GM12878 (cell line): ENCODE results near the gene ZNF764. TPM values are rescaled to one million over a fixed set of nuclear protein-coding genes. Genes with fewer than 3 reads are reported as not detected.
"Not testable (repeated sequence)": the region's sequence is repeated elsewhere in the genome, so short reads cannot be mapped to it uniquely, and the experiment has no call there.

Experiments used
- ATAC-seq: fragments of 200-7000 bp; cut with Tn5 transposase; 3 replicates; pipeline ENCODE4 v1.9.1; 2020; ENCODE audit warnings: mild to moderate bottlenecking, moderate library complexity
- BruUV-seq: library from RNA; stranded (reverse); fragments of 400-500 nt; replicated peaks from 2 replicates; lab custom pipeline; 2021; lab: Mats Ljungman, UMichigan
- CTCF ChIA-PET: fragments of 300-600 bp; sonication (Branson Sonifier 250); formaldehyde crosslinking; extraction: SDS; loops from one replicate; lab custom pipeline; 2021; ENCODE audit warnings: inconsistent platforms; lab: Yijun Ruan, JAX
- POLR2A ChIA-PET: fragments of 350-600 bp; formaldehyde crosslinking; extraction: SDS; loops from one replicate; lab custom pipeline; 2021; ENCODE audit warnings: inconsistent platforms; lab: Charles Lee
- RAD21 ChIA-PET: fragments of 300-600 bp; sonication (Branson Sonifier 250); formaldehyde crosslinking; loops from one replicate; lab custom pipeline; 2023; ENCODE audit warnings: antibody characterized with exemption; ENCODE audit not compliant: unreplicated experiment; lab: Charles Lee
- SMC1A ChIA-PET: fragments of 300-600 bp; sonication (Branson Sonifier 250); formaldehyde crosslinking; loops from one replicate; lab custom pipeline; 2023; ENCODE audit not compliant: unreplicated experiment, uncharacterized antibody; lab: Charles Lee
- DNase-seq: peaks from one replicate; pipeline ENCODE4 v3.0.0-alpha.2; 2011; ENCODE audit warnings: low read depth, low spot score
- FAIRE-seq: peaks from 3 replicates; lab custom pipeline; 2011; peaks lifted over from hg19 to GRCh38; lab: Jason Lieb, UNC
- H2AFZ ChIP-seq: 2 replicates; pipeline ENCODE4 v1.6.0; 2011; ENCODE audit warnings: low read depth, low read length, control low read depth; ENCODE audit not compliant: control insufficient read depth
- H3K27ac ChIP-seq: 2 replicates; pipeline ENCODE4 v1.5.1; 2011; ENCODE audit warnings: control low read depth; ENCODE audit not compliant: control insufficient read depth, insufficient read depth
- H3K27me3 ChIP-seq, 2 experiments: replicated peaks in 1 of 2; 2 replicates each; pipeline versions ENCODE4 v1.6.0 to v1.6.1; 2011; ENCODE audit warnings: low read length in 1 of 2; ENCODE audit not compliant: control insufficient read depth in 2 of 2, insufficient read depth in 2 of 2
- H3K36me3 ChIP-seq, 2 experiments: 2 replicates each; pipeline ENCODE4 v1.5.1; 2011; ENCODE audit warnings: low read length in 1 of 2; ENCODE audit not compliant: control insufficient read depth in 2 of 2, insufficient read depth in 2 of 2
- H3K4me1 ChIP-seq: 2 replicates; pipeline ENCODE4 v1.6.1; 2011; ENCODE audit warnings: mild to moderate bottlenecking, low read length, moderate library complexity, mixed read lengths; ENCODE audit not compliant: control insufficient read depth, insufficient read depth
- H3K4me2 ChIP-seq: 2 replicates; pipeline ENCODE4 v1.6.0; 2011; ENCODE audit warnings: control low read depth; ENCODE audit not compliant: control insufficient read depth, insufficient read depth
- H3K4me3 ChIP-seq: fragments of 200-600 bp; sonication (generic); 2 replicates; pipeline ENCODE4 v1.5.1; 2016
- H3K79me2 ChIP-seq: 2 replicates; pipeline ENCODE4 v1.6.0; 2011; ENCODE audit warnings: low read length; ENCODE audit not compliant: control insufficient read depth, insufficient read depth
- H3K9ac ChIP-seq: 2 replicates; pipeline ENCODE4 v1.8.0; 2011; ENCODE audit warnings: low read length, control low read depth, mixed read lengths; ENCODE audit not compliant: control insufficient read depth, insufficient read depth
- H3K9me3 ChIP-seq: replicated peaks from 3 replicates; pipeline ENCODE4 v1.5.1; 2011; ENCODE audit warnings: mild to moderate bottlenecking, low read length; ENCODE audit not compliant: control insufficient read depth, insufficient read depth
- H4K20me1 ChIP-seq: 2 replicates; pipeline ENCODE4 v1.6.0; 2011; ENCODE audit not compliant: control insufficient read depth, insufficient read depth
- BCL11A ChIP-seq: IDR thresholded peaks from 2 replicates; pipeline ENCODE4 v1.6.1; 2011; ENCODE audit warnings: low read depth, low read length
- MAX ChIP-seq: IDR thresholded peaks from 2 replicates; pipeline ENCODE4 v1.6.1; 2012; ENCODE audit warnings: low read depth, low read length, improper control_type of control experiment
- MTA2 ChIP-seq: fragments of 450-650 bp; IDR thresholded peaks from 2 replicates; pipeline ENCODE4 v1.6.1; 2016; ENCODE audit warnings: low read depth, mild to moderate bottlenecking, moderate library complexity
- RUNX3 ChIP-seq: IDR thresholded peaks from 2 replicates; pipeline ENCODE4 v1.6.1; 2012; ENCODE audit warnings: low read length, inconsistent platforms
- WGBS: methylation state at CpG from one replicate; pipeline ENCODE4 v1.1.6; 2016; ENCODE audit warnings: low lambda C conversion rate; ENCODE audit not compliant: insufficient replicate concordance, insufficient coverage; ENCODE audit errors: missing lambda C conversion rate; 5-methylcytosine and 5-hydroxymethylcytosine counted together
- in situ Hi-C: fragments of 300-500 bp; cut with MboI; formaldehyde crosslinking; loops from 9 replicates; pipeline ENCODE4 v1.14.3; 2018; ENCODE audit warnings: mixed read lengths
- intact Hi-C: fragments of 100-400 bp; cut with micrococcal nuclease; formaldehyde crosslinking; loops from one replicate; pipeline ENCODE4 v1.14.2; 2022; ENCODE audit not compliant: unreplicated experiment
- polyA plus RNA-seq, 11 experiments: library from polyadenylated mRNA; depleted of rRNA in 4 of 11; unstranded in 6 of 11; stranded (reverse) in 5 of 11; fragments of >200 nt; fragmentation: Nextera tagmentation in 4 of 11; fragmentation: Illumina TruSeq in 1 of 11; extraction: Ambion mirVana in 4 of 11; extraction: Trizol in 1 of 11; gene quantifications; 1 replicate in 1 of 11; 2 replicates in 10 of 11; pipeline versions ENCODE4 v1.2.1 to v1.2.3, GENCODE V29; 2011 to 2016; ENCODE audit warnings: inconsistent platforms in 2 of 11, missing spikeins in 2 of 11, low read depth in 1 of 11
- total RNA-seq, 4 experiments: library from RNA; depleted of rRNA in 3 of 4; stranded (reverse); fragments of >200 nt in 3 of 4; fragmentation: Illumina TruSeq in 1 of 4; extraction: Trizol in 1 of 4; gene quantifications; 2 replicates each; pipeline versions ENCODE4 v1.2.1 to v1.2.3, GENCODE V29; 2013 to 2021

ZNF764 gene
- total and polyA plus RNA-seq, 10 of the 15 experiments (the other 5 are each of a cell fraction or from before 2014, with no cell fraction given) = 0.61 to 11.9 (median 3.8) TPM

GRCh38 chr16:30592871-30593270, 34.7 kb upstream of the ZNF764 start:
- no peak for DNase-seq
- in situ Hi-C loops = no loop called here
- 78% methylated on average over 4 of the region's 4 CpGs for WGBS
- H3K4me1 ChIP-seq = no peaks in the 10 kb centered on the region
- H2AFZ ChIP-seq = no peak overlapping the region
- ChIA-PET SMC1A (interaction anchor here (0.8 to 8.6 kb wide), 5 partner anchors 16 to 161 kb away, joined by 3 to 64 read pairs (median 3); partner anchors contain the start of gene DCTPP1), RAD21 (no interaction called here), POLR2A (interaction anchor here (0.6 to 1.0 kb wide), 6 partner anchors 9 to 101 kb away, joined by 3 to 9 read pairs (median 5); no protein-coding TSS in a partner anchor), CTCF (interaction anchor here (0.6 to 2.0 kb wide), 5 partner anchors 16 to 163 kb away, joined by 3 to 4 read pairs (median 3); partner anchors contain the start of gene DCTPP1)
- no peak for ATAC-seq
- intact Hi-C loops = no loop called here
- no peak overlapping the region for H3K4me3 ChIP-seq
- no peaks in the 10 kb centered on the region; a peak in 1 of 4 replicates for H3K36me3 ChIP-seq
- no peak for FAIRE-seq
- no peak overlapping the region for H3K27ac ChIP-seq
- H3K9me3 ChIP-seq = no peaks in the 10 kb centered on the region
- H4K20me1 ChIP-seq = no peaks in the 10 kb centered on the region
- no peak overlapping the region for H3K9ac ChIP-seq
- no TSS peak for BruUV-seq
- H3K27me3 ChIP-seq = no peaks in the 10 kb centered on the region
- H3K4me2 ChIP-seq = no peak overlapping the region
- no peaks in the 10 kb centered on the region for H3K79me2 ChIP-seq
- TF ChIP-seq MTA2 (no peak), RUNX3 (no peak), MAX (no peak), BCL11A (no peak)

- ATAC-seq, H3K4me3 ChIP-seq, BruUV-seq, FAIRE-seq, in situ Hi-C loops, H3K36me3 ChIP-seq, H3K4me2 ChIP-seq, H4K20me1 ChIP-seq, H3K4me1 ChIP-seq, CTCF ChIA-PET, H3K9me3 ChIP-seq, H3K9ac ChIP-seq, H3K27me3 ChIP-seq, intact Hi-C loops, DNase-seq, H3K27ac ChIP-seq, H2AFZ ChIP-seq: not testable (repeated sequence)
- RAD21 ChIA-PET = interaction anchor here (0.8 kb wide), 1 partner anchor 25 kb away, joined by 3 read pairs; no protein-coding TSS in a partner anchor
- SMC1A ChIA-PET = interaction anchor here (0.6 to 0.8 kb wide), 2 partner anchors 93 to 499 kb away, joined by 3 read pairs; no protein-coding TSS in a partner anchor
- POLR2A ChIA-PET = interaction anchor here (0.6 to 1.0 kb wide), 2 partner anchors 39 to 59 kb away, joined by 3 to 4 read pairs; no protein-coding TSS in a partner anchor
- H3K79me2 ChIP-seq = peaks cover 15% of the 10 kb centered on the region
- WGBS = 99% methylated on average over 9 of the region's 9 CpGs
These were observed 32.7 kb upstream of the ZNF764 start for GRCh38 chr16:30590869-30591268.

GRCh38 chr16:30589582-30589981, 31.4 kb upstream of the ZNF764 start:
- H3K4me2 ChIP-seq, ATAC-seq, POLR2A ChIA-PET, H2AFZ ChIP-seq, DNase-seq, CTCF ChIA-PET, RAD21 ChIA-PET, H3K4me1 ChIP-seq, SMC1A ChIA-PET, H3K4me3 ChIP-seq, H3K36me3 ChIP-seq, in situ Hi-C loops, FAIRE-seq, H3K9me3 ChIP-seq, H4K20me1 ChIP-seq, H3K27me3 ChIP-seq, H3K9ac ChIP-seq, H3K27ac ChIP-seq, BruUV-seq, intact Hi-C loops: not testable (repeated sequence)
- 18% methylated on average over 2 of the region's 2 CpGs for WGBS
- peaks cover 25% of the 10 kb centered on the region for H3K79me2 ChIP-seq
